AG04449 (cell line): ENCODE measurements around the gene HBD.

ENCODE experiments used
- CTCF ChIA-PET: fragments of 350-600 bp; formaldehyde crosslinking; extraction: SDS; loops from one replicate; lab custom pipeline; 2021; ENCODE audit warnings: antibody characterized with exemption; lab: Yijun Ruan, JAX
- POLR2A ChIA-PET: fragments of 400-600, 350-600 bp; formaldehyde crosslinking; extraction: SDS; loops from one replicate; lab custom pipeline; 2020; ENCODE audit warnings: antibody characterized with exemption, inconsistent platforms; lab: Yijun Ruan, JAX
- DNase-seq: peaks from one replicate; pipeline ENCODE4 v3.0.0-alpha.2; 2010; ENCODE audit warnings: low read depth, low spot score
- H3K4me3 ChIP-seq: 2 replicates; pipeline ENCODE4 v1.5.1; 2011; ENCODE audit warnings: low read depth, mild to moderate bottlenecking, control low read depth, low read length
- TF ChIP-seq, protein P1 (sequence below): IDR thresholded peaks from one replicate; pipeline ENCODE4 v1.5.1; 2011; ENCODE audit warnings: mild to moderate bottlenecking, moderate library complexity, low read length, control low read depth, inconsistent platforms; ENCODE audit not compliant: insufficient read depth; ENCODE audit errors: missing control alignments

HBD gene

GRCh38 chr11:5227681-5228080 is 6.6 kb downstream of the HBD start:
- no peak for DNase-seq
- ChIA-PET POLR2A (no interaction called here), CTCF (no interaction called here)
- TF ChIP-seq, protein P1, sequence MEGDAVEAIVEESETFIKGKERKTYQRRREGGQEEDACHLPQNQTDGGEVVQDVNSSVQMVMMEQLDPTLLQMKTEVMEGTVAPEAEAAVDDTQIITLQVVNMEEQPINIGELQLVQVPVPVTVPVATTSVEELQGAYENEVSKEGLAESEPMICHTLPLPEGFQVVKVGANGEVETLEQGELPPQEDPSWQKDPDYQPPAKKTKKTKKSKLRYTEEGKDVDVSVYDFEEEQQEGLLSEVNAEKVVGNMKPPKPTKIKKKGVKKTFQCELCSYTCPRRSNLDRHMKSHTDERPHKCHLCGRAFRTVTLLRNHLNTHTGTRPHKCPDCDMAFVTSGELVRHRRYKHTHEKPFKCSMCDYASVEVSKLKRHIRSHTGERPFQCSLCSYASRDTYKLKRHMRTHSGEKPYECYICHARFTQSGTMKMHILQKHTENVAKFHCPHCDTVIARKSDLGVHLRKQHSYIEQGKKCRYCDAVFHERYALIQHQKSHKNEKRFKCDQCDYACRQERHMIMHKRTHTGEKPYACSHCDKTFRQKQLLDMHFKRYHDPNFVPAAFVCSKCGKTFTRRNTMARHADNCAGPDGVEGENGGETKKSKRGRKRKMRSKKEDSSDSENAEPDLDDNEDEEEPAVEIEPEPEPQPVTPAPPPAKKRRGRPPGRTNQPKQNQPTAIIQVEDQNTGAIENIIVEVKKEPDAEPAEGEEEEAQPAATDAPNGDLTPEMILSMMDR: no peak
- H3K4me3 ChIP-seq: no peak overlapping the region

DNA sequence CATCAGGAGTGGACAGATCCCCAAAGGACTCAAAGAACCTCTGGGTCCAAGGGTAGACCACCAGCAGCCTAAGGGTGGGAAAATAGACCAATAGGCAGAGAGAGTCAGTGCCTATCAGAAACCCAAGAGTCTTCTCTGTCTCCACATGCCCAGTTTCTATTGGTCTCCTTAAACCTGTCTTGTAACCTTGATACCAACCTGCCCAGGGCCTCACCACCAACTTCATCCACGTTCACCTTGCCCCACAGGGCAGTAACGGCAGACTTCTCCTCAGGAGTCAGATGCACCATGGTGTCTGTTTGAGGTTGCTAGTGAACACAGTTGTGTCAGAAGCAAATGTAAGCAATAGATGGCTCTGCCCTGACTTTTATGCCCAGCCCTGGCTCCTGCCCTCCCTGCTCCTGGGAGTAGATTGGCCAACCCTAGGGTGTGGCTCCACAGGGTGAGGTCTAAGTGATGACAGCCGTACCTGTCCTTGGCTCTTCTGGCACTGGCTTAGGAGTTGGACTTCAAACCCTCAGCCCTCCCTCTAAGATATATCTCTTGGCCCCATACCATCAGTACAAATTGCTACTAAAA is 7.5 kb downstream of the HBD start, which contains the start of gene HBB:
HBB (minus strand) TSS at position 340 of the 579 bp plus-strand sequence; CDS start at position 290, 50 bp downstream.
- no peak for DNase-seq
- ChIA-PET POLR2A (no interaction called here), CTCF (no interaction called here)
- TF ChIP-seq, protein P1: no peak
- no peak within 1 kb of the TSS for H3K4me3 ChIP-seq

GRCh38 chr11:5225480-5225871 is 8.8 kb downstream of the HBD start:
- ChIA-PET POLR2A (no interaction called here), CTCF (no interaction called here)

DNA sequence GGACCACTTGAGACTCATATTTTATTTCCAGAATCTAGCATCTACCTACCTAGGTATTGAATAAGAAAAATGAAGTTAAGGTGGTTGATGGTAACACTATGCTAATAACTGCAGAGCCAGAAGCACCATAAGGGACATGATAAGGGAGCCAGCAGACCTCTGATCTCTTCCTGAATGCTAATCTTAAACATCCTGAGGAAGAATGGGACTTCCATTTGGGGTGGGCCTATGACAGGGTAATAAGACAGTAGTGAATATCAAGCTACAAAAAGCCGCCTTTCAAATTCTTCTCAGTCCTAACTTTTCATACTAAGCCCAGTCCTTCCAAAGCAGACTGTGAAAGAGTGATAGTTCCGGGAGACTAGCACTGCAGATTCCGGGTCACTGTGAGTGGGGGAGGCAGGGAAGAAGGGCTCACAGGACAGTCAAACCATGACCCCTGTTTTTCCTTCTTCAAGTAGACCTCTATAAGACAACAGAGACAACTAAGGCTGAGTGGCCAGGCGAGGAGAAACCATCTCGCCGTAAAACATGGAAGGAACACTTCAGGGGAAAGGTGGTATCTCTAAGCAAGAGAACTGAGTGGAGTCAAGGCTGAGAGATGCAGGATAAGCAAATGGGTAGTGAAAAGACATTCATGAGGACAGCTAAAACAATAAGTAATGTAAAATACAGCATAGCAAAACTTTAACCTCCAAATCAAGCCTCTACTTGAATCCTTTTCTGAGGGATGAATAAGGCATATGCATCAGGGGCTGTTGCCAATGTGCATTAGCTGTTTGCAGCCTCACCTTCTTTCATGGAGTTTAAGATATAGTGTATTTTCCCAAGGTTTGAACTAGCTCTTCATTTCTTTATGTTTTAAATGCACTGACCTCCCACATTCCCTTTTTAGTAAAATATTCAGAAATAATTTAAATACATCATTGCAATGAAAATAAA is 9.5 kb downstream of the HBD start:
- no peak for DNase-seq
- ChIA-PET POLR2A (no interaction called here), CTCF (no interaction called here)
- TF ChIP-seq, protein P1: no peak
- no peak overlapping the region for H3K4me3 ChIP-seq

More at GRCh38 chr11:5225480-5225871, 8.8 kb downstream of the HBD start:
- H3K4me3 ChIP-seq: no peak overlapping the region
- TF ChIP-seq, protein P1: no peak
- no peak for DNase-seq

GRCh38 chr11:5223686-5224085 is 10.6 kb downstream of the HBD start:
- no peak for DNase-seq
- ChIA-PET POLR2A (no interaction called here), CTCF (no interaction called here)
- H3K4me3 ChIP-seq: no peak overlapping the region
- TF ChIP-seq, protein P1: no peak

DNA sequence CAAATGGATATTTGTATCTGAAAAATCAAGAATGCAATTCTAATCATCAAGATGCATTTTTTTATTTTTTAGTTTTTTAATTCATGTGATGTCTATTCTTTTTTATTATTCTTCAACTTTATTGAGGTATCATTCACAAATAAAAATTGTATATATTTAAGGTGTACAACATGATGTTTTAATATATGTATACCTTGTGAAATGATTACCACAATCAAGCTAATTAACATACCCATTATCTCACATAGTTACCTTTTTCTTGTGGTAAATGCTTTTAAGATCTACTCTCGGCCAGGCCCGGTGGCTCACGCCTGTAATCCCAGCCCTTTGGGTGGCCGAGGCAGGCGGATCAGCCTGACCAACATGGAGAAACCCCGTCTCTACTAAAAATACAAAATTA is 11.1 kb downstream of the HBD start:
- DNase-seq: no peak
- TF ChIP-seq, protein P1: no peak
- POLR2A ChIA-PET: no interaction called here
- CTCF ChIA-PET: no interaction called here
- no peak overlapping the region for H3K4me3 ChIP-seq
